ENCODE data around the gene SND1.

The SND1 gene

GRCh38 chr7:128139406-128139805 is 487.4 kb downstream of the SND1 start:
- no peak for DNase-seq (ENCODE audit: low read depth in 2 of 2)

GRCh38 chr7:128141683-128142195 is 489.7 kb downstream of the SND1 start:
- DNase-seq (ENCODE audit: low read depth in 2 of 2): no peak
